H1 (cell line): Measurements from ENCODE around the gene CDK12. TPM values are rescaled to one million over a fixed set of nuclear protein-coding genes. Genes with fewer than 3 reads are reported as not detected.

Source experiments
- CTCF ChIA-PET: fragments of 300-600 bp; sonication (Branson Sonifier 250); formaldehyde crosslinking; loops from one replicate; lab custom pipeline; 2021; ENCODE audit not compliant: partially characterized antibody; lab: Charles Lee
- POLR2A ChIA-PET: fragments of 300-600 bp; sonication (Branson Sonifier 250); formaldehyde crosslinking; loops from one replicate; lab custom pipeline; 2021; ENCODE audit warnings: inconsistent platforms; ENCODE audit not compliant: partially characterized antibody; lab: Charles Lee
- DNase-seq, 2 experiments: peaks; one replicate each; pipeline versions ENCODE4 v3.0.0 to v3.0.0-alpha.2; 2010 to 2022; ENCODE audit warnings: low spot score in 2 of 2, low read depth in 1 of 2, mixed read lengths in 1 of 2
- FAIRE-seq: peaks from 2 replicates; lab custom pipeline; 2011; peaks lifted over from hg19 to GRCh38; lab: Jason Lieb, UNC
- H2AFZ ChIP-seq: 2 replicates; pipeline ENCODE4 v1.8.1; 2012; ENCODE audit warnings: low read length, inconsistent platforms
- H2AK5ac ChIP-seq: 2 replicates; pipeline ENCODE4 v1.6.1; 2013; ENCODE audit warnings: low read depth, low read length
- H2BK120ac ChIP-seq: replicated peaks from 2 replicates; pipeline ENCODE3; 2013; ENCODE audit warnings: low read depth, low read length, inconsistent platforms
- H2BK12ac ChIP-seq: 2 replicates; pipeline ENCODE4 v1.6.1; 2013; ENCODE audit warnings: low read depth, low read length
- H2BK15ac ChIP-seq: 2 replicates; pipeline ENCODE4 v1.6.1; 2013; ENCODE audit warnings: low read length
- H2BK20ac ChIP-seq: 2 replicates; pipeline ENCODE4 v1.6.1; 2013; ENCODE audit warnings: low read length
- H2BK5ac ChIP-seq: 2 replicates; pipeline ENCODE4 v1.6.1; 2013; ENCODE audit warnings: low read depth, low read length
- H3K14ac ChIP-seq: 2 replicates; pipeline ENCODE4 v1.6.1; 2013; ENCODE audit warnings: inconsistent platforms; ENCODE audit not compliant: insufficient read length
- H3K18ac ChIP-seq: 2 replicates; pipeline ENCODE4 v1.6.1; 2013; ENCODE audit warnings: low read length; ENCODE audit errors: extremely low read depth
- H3K23ac ChIP-seq: 2 replicates; pipeline ENCODE4 v1.6.1; 2013; ENCODE audit warnings: inconsistent platforms; ENCODE audit not compliant: insufficient read length
- H3K23me2 ChIP-seq: 2 replicates; pipeline ENCODE4 v1.6.1; 2013; ENCODE audit warnings: low read depth, low read length
- H3K27ac ChIP-seq: 2 replicates; pipeline ENCODE4 v1.6.1; 2011; ENCODE audit warnings: low read depth, low read length, inconsistent platforms
- H3K27me3 ChIP-seq, 4 experiments: replicated peaks in 1 of 4; 1 replicate in 1 of 4; 2 replicates in 3 of 4; pipeline versions ENCODE4 v1.6.1 to v1.8.1; 2011 to 2013; ENCODE audit warnings: low read length in 3 of 4, mild to moderate bottlenecking in 3 of 4, inconsistent platforms in 2 of 4, mixed read lengths in 2 of 4, moderate library complexity in 1 of 4; ENCODE audit not compliant: control insufficient read depth in 3 of 4, insufficient read depth in 3 of 4; ENCODE audit errors: extremely low read depth in 1 of 4
- H3K36me3 ChIP-seq, 4 experiments: 2 replicates each; pipeline versions ENCODE4 v1.6.1 to v1.8.1; 2011 to 2013; ENCODE audit warnings: mild to moderate bottlenecking in 4 of 4, low read length in 3 of 4, moderate library complexity in 2 of 4, control low read depth in 1 of 4, inconsistent platforms in 1 of 4; ENCODE audit not compliant: insufficient read depth in 4 of 4, control insufficient read depth in 2 of 4
- H3K4ac ChIP-seq: replicated peaks from 2 replicates; pipeline ENCODE3; 2013; ENCODE audit warnings: low read length, low read depth, mixed read lengths, inconsistent platforms; ENCODE audit not compliant: insufficient read length
- H3K4me1 ChIP-seq, 4 experiments: replicated peaks in 1 of 4; 1 replicate in 1 of 4; 2 replicates in 3 of 4; pipeline versions ENCODE4 v1.6.1 to v1.8.1; 2011 to 2013; ENCODE audit warnings: low read length in 3 of 4, inconsistent platforms in 2 of 4, mixed read lengths in 1 of 4; ENCODE audit not compliant: insufficient read depth in 4 of 4, control insufficient read depth in 3 of 4
- H3K4me2 ChIP-seq, 2 experiments: 2 replicates each; pipeline versions ENCODE4 v1.6.1 to v1.8.1; 2011 to 2013; ENCODE audit warnings: low read depth in 2 of 2, low read length in 2 of 2, control low read depth in 1 of 2, inconsistent platforms in 1 of 2, mild to moderate bottlenecking in 1 of 2; ENCODE audit not compliant: insufficient read depth in 1 of 2
- H3K4me3 ChIP-seq, 4 experiments: fragments of 200-600, 300-600 bp in 1 of 4; sonication (generic), shearing (Covaris generic), sonication (Bioruptor Twin) in 1 of 4; 2 replicates each; pipeline versions ENCODE4 v1.5.1 to v1.8.1; 2011 to 2016; ENCODE audit warnings: low read length in 4 of 4, low read depth in 3 of 4, control low read depth in 2 of 4, inconsistent platforms in 2 of 4, mild to moderate bottlenecking in 2 of 4, mixed read lengths in 1 of 4, moderate library complexity in 1 of 4; ENCODE audit not compliant: insufficient read depth in 2 of 4; ENCODE audit errors: extremely low read depth in 1 of 4
- H3K56ac ChIP-seq: replicated peaks from 2 replicates; pipeline ENCODE3; 2013; ENCODE audit warnings: low read depth, mild to moderate bottlenecking, mixed read lengths, low read length, inconsistent platforms; ENCODE audit not compliant: insufficient read length
- H3K79me1 ChIP-seq: 2 replicates; pipeline ENCODE4 v1.6.1; 2013; ENCODE audit warnings: low read depth, low read length, control low read depth
- H3K79me2 ChIP-seq, 2 experiments: 2 replicates each; pipeline versions ENCODE4 v1.6.1 to v1.8.1; 2012 to 2013; ENCODE audit warnings: low read length in 2 of 2, mild to moderate bottlenecking in 2 of 2, inconsistent platforms in 1 of 2; ENCODE audit not compliant: insufficient read depth in 2 of 2, control insufficient read depth in 1 of 2
- H3K9ac ChIP-seq, 4 experiments: replicated peaks in 1 of 4; 1 replicate in 1 of 4; 2 replicates in 3 of 4; pipeline versions ENCODE4 v1.6.1 to v1.8.1; 2011 to 2013; ENCODE audit warnings: low read depth in 3 of 4, low read length in 3 of 4, control low read depth in 2 of 4, mild to moderate bottlenecking in 2 of 4, moderate library complexity in 2 of 4, inconsistent platforms in 1 of 4; ENCODE audit errors: extremely low read depth in 1 of 4
- H3K9me3 ChIP-seq, 2 experiments: 2 replicates each; pipeline versions ENCODE4 v1.6.1 to v1.8.1; 2012 to 2013; ENCODE audit warnings: mild to moderate bottlenecking in 2 of 2, moderate library complexity in 2 of 2, control low read depth in 1 of 2, inconsistent platforms in 1 of 2, low read depth in 1 of 2, low read length in 1 of 2, mixed read lengths in 1 of 2; ENCODE audit not compliant: insufficient read depth in 2 of 2
- H4K20me1 ChIP-seq, 2 experiments: replicated peaks in 1 of 2; 2 replicates each; pipeline versions ENCODE3 to v1.8.1; 2011 to 2013; ENCODE audit warnings: inconsistent platforms in 2 of 2, low read length in 2 of 2, mild to moderate bottlenecking in 1 of 2; ENCODE audit not compliant: insufficient read depth in 2 of 2, control insufficient read depth in 1 of 2
- H4K5ac ChIP-seq: 2 replicates; pipeline ENCODE4 v1.6.1; 2013; ENCODE audit warnings: low read length, low read depth, mixed read lengths, inconsistent platforms; ENCODE audit not compliant: insufficient read length
- H4K8ac ChIP-seq: 2 replicates; pipeline ENCODE4 v1.8.0; 2013; ENCODE audit warnings: mild to moderate bottlenecking, moderate library complexity, low read length, inconsistent platforms; ENCODE audit not compliant: insufficient read depth; ENCODE audit errors: extremely low read depth
- H4K91ac ChIP-seq: replicated peaks from 2 replicates; pipeline ENCODE3; 2013; ENCODE audit warnings: low read length, mixed read lengths, inconsistent platforms; ENCODE audit not compliant: insufficient read length
- ATF2 ChIP-seq: IDR thresholded peaks from 2 replicates; pipeline ENCODE4 v1.6.1; 2012; ENCODE audit warnings: low read length, inconsistent platforms
- CBX5 ChIP-seq: fragments of 300-800, 300-1000 bp; sonication (generic); IDR thresholded peaks from 2 replicates; pipeline ENCODE4 v1.7.1; 2016; ENCODE audit warnings: antibody characterized with exemption, low read length, low read depth
- EGR1 ChIP-seq: IDR thresholded peaks from 2 replicates; pipeline ENCODE4 v1.6.1; 2011; ENCODE audit warnings: low read depth, low read length, borderline replicate concordance
- GABPA ChIP-seq: IDR thresholded peaks from 2 replicates; pipeline ENCODE4 v1.6.1; 2011; ENCODE audit warnings: mild to moderate bottlenecking, low read length, moderate library complexity, borderline replicate concordance; ENCODE audit not compliant: insufficient read depth
- JUND ChIP-seq: IDR thresholded peaks from 2 replicates; pipeline ENCODE4 v1.6.1; 2011; ENCODE audit warnings: mild to moderate bottlenecking, improper control_type of control experiment, low read length
- NANOG ChIP-seq: IDR thresholded peaks from 2 replicates; pipeline ENCODE4 v1.6.1; 2011; ENCODE audit warnings: low read length, low read depth, mild to moderate bottlenecking, inconsistent platforms; ENCODE audit not compliant: insufficient read depth, poor library complexity, severe bottlenecking
- POLR2A ChIP-seq, 2 experiments: IDR thresholded peaks; 1 replicate in 1 of 2; 2 replicates in 1 of 2; pipeline ENCODE4 v1.6.1; 2011; ENCODE audit warnings: low read depth in 2 of 2, low read length in 2 of 2, mild to moderate bottlenecking in 2 of 2; ENCODE audit errors: control extremely low read depth in 1 of 2
- SIX5 ChIP-seq: IDR thresholded peaks from 2 replicates; pipeline ENCODE4 v1.6.1; 2011; ENCODE audit warnings: mild to moderate bottlenecking, low read depth, low read length
- SRF ChIP-seq: IDR thresholded peaks from 2 replicates; pipeline ENCODE4 v1.6.1; 2011; ENCODE audit warnings: mild to moderate bottlenecking, low read depth, low read length, moderate library complexity
- SUZ12 ChIP-seq: fragments of 200-600 bp; sonication (generic); IDR thresholded peaks from 2 replicates; pipeline ENCODE4 v1.6.1; 2012; ENCODE audit warnings: mild to moderate bottlenecking, inconsistent platforms, low read length, moderate library complexity, mixed read lengths
- USF2 ChIP-seq: IDR thresholded peaks from 2 replicates; pipeline ENCODE4 v1.6.1; 2011; ENCODE audit warnings: low read length, improper control_type of control experiment
- YY1 ChIP-seq: IDR thresholded peaks from 2 replicates; pipeline ENCODE4 v1.6.1; 2011; ENCODE audit warnings: low read depth, mild to moderate bottlenecking, low read length
- WGBS, 2 experiments: shearing (Covaris generic) in 1 of 2; methylation state at CpG; one replicate each; pipeline versions ENCODE4 v1.1.6 to v1.1.7; 2013 to 2015; ENCODE audit warnings: low lambda C conversion rate in 2 of 2, mixed read lengths in 2 of 2, inconsistent platforms in 1 of 2, low coverage in 1 of 2, missing lambda C conversion rate in 1 of 2; ENCODE audit not compliant: insufficient replicate concordance in 2 of 2, insufficient coverage in 1 of 2, insufficient read length in 1 of 2; ENCODE audit errors: extremely low coverage in 1 of 2, missing lambda C conversion rate in 1 of 2; 5-methylcytosine and 5-hydroxymethylcytosine counted together
- polyA plus RNA-seq, 7 experiments: library from polyadenylated mRNA; depleted of rRNA in 3 of 7; stranded (reverse) in 5 of 7; unstranded in 2 of 7; fragments of >200 nt in 5 of 7; fragments of 200-250 nt in 2 of 7; gene quantifications; 1 replicate in 5 of 7; 2 replicates in 1 of 7; 4 replicates in 1 of 7; pipeline versions ENCODE4 v1.2.1 to v1.2.3, GENCODE V29; 2011 to 2013; ENCODE audit warnings: missing spikeins in 2 of 7, mixed read lengths in 2 of 7
- total RNA-seq: library from RNA; stranded (reverse); fragmentation: NEBNext Ultra II Directional; extraction: Animal tissue kit (Norgen Biotek cat#: 25700); gene quantifications from 2 replicates; pipeline ENCODE4 v1.2.1, GENCODE V29; 2021

Gene CDK12
- total and polyA plus RNA-seq, 2 of the 8 experiments (the other 6 are each of a cell fraction or from before 2014, with no cell fraction given) = 14.8 to 70.3 TPM

GRCh38 chr17:39540611-39541010 lies 79.3 kb downstream of the CDK12 start:
- Histone ChIP-seq H2AFZ (no peak overlapping the region), H3K27me3 (no peaks in the 10 kb centered on the region), H4K20me1 (no peaks in the 10 kb centered on the region), H2BK5ac (no peak overlapping the region), H2AK5ac (no peak overlapping the region), H3K4ac (no peak overlapping the region), H2BK12ac (no peak overlapping the region), H3K9ac (no peak overlapping the region), H3K56ac (no peak overlapping the region), H3K27ac (no peak overlapping the region), H3K9me3 (no peaks in the 10 kb centered on the region), H3K23ac (no peak overlapping the region), H3K18ac (no peak overlapping the region), H4K8ac (no peak overlapping the region), H2BK120ac (no peak overlapping the region), H3K79me1 (no peaks in the 10 kb centered on the region), H2BK15ac (no peak overlapping the region), H3K79me2 (no peaks in the 10 kb centered on the region), H3K23me2 (no peaks in the 10 kb centered on the region), H4K5ac (no peak overlapping the region), H3K4me3 (no peak overlapping the region), H2BK20ac (no peak overlapping the region), H3K14ac (no peak overlapping the region), H4K91ac (no peak overlapping the region), H3K4me1 (no peaks in the 10 kb centered on the region), H3K36me3 (no peaks in the 10 kb centered on the region), H3K4me2 (no peak overlapping the region)
- FAIRE-seq = no peak
- no peak for DNase-seq
- ChIA-PET CTCF (interaction anchor here (1.1 to 5.8 kb wide), 4 partner anchors 9 to 81 kb away, joined by 3 to 36 read pairs (median 4); no protein-coding TSS in a partner anchor), POLR2A (interaction anchor here (1.2 to 1.6 kb wide), 3 partner anchors 9 to 13 kb away, joined by 3 to 4 read pairs (median 4); no protein-coding TSS in a partner anchor)
- 83% methylated on average over 9 of the region's 9 CpGs; no CpG with 5 or more reads in 1 of the 2 experiments for WGBS, 2 experiments
- TF ChIP-seq SRF = no peak
- no peak for TF ChIP-seq JUND
- TF ChIP-seq GABPA = no peak
- no peak for TF ChIP-seq CBX5
- no peak for TF ChIP-seq USF2
- no peak for TF ChIP-seq ATF2
- TF ChIP-seq POLR2A (IDR thresholded peaks at IDR 0.05; ENCODE audit: control extremely low read depth in 1 of 2, low read depth in 2 of 2, low read length in 2 of 2) = no peak
- TF ChIP-seq SUZ12 = no peak
- no peak for TF ChIP-seq YY1
- no peak for TF ChIP-seq NANOG
- TF ChIP-seq SIX5 = no peak
- no peak for TF ChIP-seq EGR1
